HepG2 (cell line): ENCODE results near the gene TSGA10IP. TPM values are rescaled to one million over a fixed set of nuclear protein-coding genes. Genes with fewer than 3 reads are reported as not detected.
A peak's percentile ranks its signal among the peaks of the same experiment; 100 is the strongest.

Experiments
- ATF1 ChIP-seq: IDR thresholded peaks from 2 replicates; pipeline ENCODE4 v1.6.1; 2016; ENCODE audit warnings: mild to moderate bottlenecking, control low read depth
- CHD2 ChIP-seq: IDR thresholded peaks from 2 replicates; pipeline ENCODE4 v1.6.1; 2011; ENCODE audit warnings: low read depth, low read length, improper control_type of control experiment
- CHD4 ChIP-seq: fragments of 200-600 bp; sonication (generic); IDR thresholded peaks from 2 replicates; pipeline ENCODE4 v1.7.0; 2017; ENCODE audit warnings: mild to moderate bottlenecking, low read length, borderline replicate concordance
- FOXK1 ChIP-seq: sonication (generic); formaldehyde crosslinking; IDR thresholded peaks from 2 replicates; pipeline ENCODE4 v1.4.0; 2020; ENCODE audit warnings: low read depth, missing genetic modification reagents, borderline replicate concordance
- FOXK2 ChIP-seq: fragments of 450-650 bp; IDR thresholded peaks from 2 replicates; pipeline ENCODE4 v1.6.1; 2016
- FOXO1 ChIP-seq: sonication (generic); formaldehyde crosslinking; IDR thresholded peaks from 2 replicates; pipeline ENCODE4 v1.4.0; 2020; ENCODE audit warnings: missing genetic modification reagents
- HNF4G ChIP-seq, 2 experiments: sonication (generic) in 1 of 2; formaldehyde crosslinking in 1 of 2; IDR thresholded peaks; 2 replicates each; pipeline versions ENCODE4 v1.4.0 to v1.6.1; 2011 to 2020; ENCODE audit warnings: borderline replicate concordance in 2 of 2, low read depth in 2 of 2, mild to moderate bottlenecking in 2 of 2, low read length in 1 of 2, missing genetic modification reagents in 1 of 2, moderate library complexity in 1 of 2
- HOXA5 ChIP-seq: sonication (generic); formaldehyde crosslinking; IDR thresholded peaks from 2 replicates; pipeline ENCODE4 v1.4.0; 2020; ENCODE audit warnings: missing genetic modification reagents
- IRF2 ChIP-seq: IDR thresholded peaks from 2 replicates; pipeline ENCODE4 v1.6.1; 2018; ENCODE audit warnings: missing genetic modification reagents, missing compliant biosample characterization
- ISX ChIP-seq: sonication (generic); formaldehyde crosslinking; conservative IDR thresholded peaks from 2 replicates; pipeline ENCODE4 v1.5.0; 2020; ENCODE audit warnings: missing genetic modification reagents
- JARID2 ChIP-seq: sonication (generic); formaldehyde crosslinking; IDR thresholded peaks from 2 replicates; pipeline ENCODE4 v1.8.1; 2023; ENCODE audit warnings: missing genetic modification reagents, inconsistent platforms; ENCODE audit not compliant: insufficient replicate concordance
- KLF9 ChIP-seq: IDR thresholded peaks from 2 replicates; pipeline ENCODE4 v1.6.1; 2016; ENCODE audit warnings: low read depth
- MAZ ChIP-seq, 2 experiments: sonication (generic) in 1 of 2; formaldehyde crosslinking in 1 of 2; IDR thresholded peaks; 2 replicates each; pipeline versions ENCODE4 v1.5.0 to v1.6.1; 2012 to 2020; ENCODE audit warnings: low read depth in 2 of 2, mild to moderate bottlenecking in 2 of 2, borderline replicate concordance in 1 of 2, improper control_type of control experiment in 1 of 2, low read length in 1 of 2, missing genetic modification reagents in 1 of 2, moderate library complexity in 1 of 2
- NKX3-1 ChIP-seq: sonication (generic); formaldehyde crosslinking; IDR thresholded peaks from 2 replicates; pipeline ENCODE4 v1.5.0; 2020; ENCODE audit warnings: missing genetic modification reagents
- PITX1 ChIP-seq: sonication (generic); formaldehyde crosslinking; IDR thresholded peaks from 2 replicates; pipeline ENCODE4 v1.5.1; 2020; ENCODE audit warnings: mild to moderate bottlenecking, missing genetic modification reagents
- SCMH1 ChIP-seq: sonication (generic); formaldehyde crosslinking; IDR thresholded peaks from 2 replicates; pipeline ENCODE4 v1.9.0; 2021; ENCODE audit warnings: missing genetic modification reagents, mild to moderate bottlenecking, borderline replicate concordance
- SOX5 ChIP-seq: IDR thresholded peaks from 2 replicates; pipeline ENCODE4 v1.6.1; 2016; ENCODE audit warnings: borderline replicate concordance
- SUZ12 ChIP-seq: fragments of 150-350 bp; IDR thresholded peaks from 2 replicates; pipeline ENCODE4 v1.6.1; 2014; ENCODE audit warnings: low read depth, low read length
- THYN1 ChIP-seq: sonication (generic); formaldehyde crosslinking; IDR thresholded peaks from 2 replicates; pipeline ENCODE4 v1.8.1; 2023; ENCODE audit warnings: low read depth, mild to moderate bottlenecking, moderate library complexity, missing genetic modification reagents, borderline replicate concordance
- XRCC5 ChIP-seq: fragments of 200-400 bp; formaldehyde crosslinking; optimal IDR thresholded peaks from 2 replicates; pipeline ENCODE3; 2017; ENCODE audit warnings: mild to moderate bottlenecking, low read length
- ZBTB42 ChIP-seq: sonication (generic); formaldehyde crosslinking; IDR thresholded peaks from 2 replicates; pipeline ENCODE4 v1.5.0; 2020; ENCODE audit warnings: mild to moderate bottlenecking, missing genetic modification reagents
- ZBTB7A ChIP-seq: sonication (generic); formaldehyde crosslinking; IDR thresholded peaks from 2 replicates; pipeline ENCODE4 v1.8.0; 2022; ENCODE audit warnings: mild to moderate bottlenecking, missing genetic modification reagents
- ZBTB8A ChIP-seq: sonication (generic); formaldehyde crosslinking; IDR thresholded peaks from 2 replicates; pipeline ENCODE4 v1.4.0; 2020; ENCODE audit warnings: mild to moderate bottlenecking, low read depth, missing genetic modification reagents, borderline replicate concordance
- ZFP41 ChIP-seq: sonication (generic); formaldehyde crosslinking; IDR thresholded peaks from 2 replicates; pipeline ENCODE4 v1.4.0; 2020; ENCODE audit warnings: mild to moderate bottlenecking, missing genetic modification reagents, borderline replicate concordance
- ZNF468 ChIP-seq: sonication (generic); formaldehyde crosslinking; IDR thresholded peaks from 2 replicates; pipeline ENCODE4 v1.8.0; 2022; ENCODE audit warnings: mild to moderate bottlenecking, moderate library complexity, missing genetic modification reagents
- ZNF557 ChIP-seq: sonication (generic); formaldehyde crosslinking; IDR thresholded peaks from 2 replicates; pipeline ENCODE4 v1.4.0; 2020; ENCODE audit warnings: missing genetic modification reagents
- ZNF567 ChIP-seq: sonication (generic); formaldehyde crosslinking; IDR thresholded peaks from 2 replicates; pipeline ENCODE4 v1.8.1; 2023; ENCODE audit warnings: mild to moderate bottlenecking, missing genetic modification reagents, borderline replicate concordance
- ZNF572 ChIP-seq: sonication (generic); formaldehyde crosslinking; IDR thresholded peaks from 2 replicates; pipeline ENCODE4 v1.5.1; 2020; ENCODE audit warnings: mild to moderate bottlenecking, missing genetic modification reagents
- ZNF766 ChIP-seq: sonication (generic); formaldehyde crosslinking; IDR thresholded peaks from 2 replicates; pipeline ENCODE4 v1.5.0; 2020; ENCODE audit warnings: missing genetic modification reagents, borderline replicate concordance
- polyA plus RNA-seq, 8 experiments: library from polyadenylated mRNA; depleted of rRNA in 3 of 8; stranded (reverse) in 7 of 8; unstranded in 1 of 8; fragments of >200 nt; fragmentation: Illumina TruSeq in 4 of 8; extraction: Trizol in 4 of 8; gene quantifications; 2 replicates each; pipeline versions ENCODE4 v1.2.1 to v1.2.3, GENCODE V29; 2011 to 2016; ENCODE audit warnings: low read depth in 4 of 8, missing spikeins in 1 of 8, mixed read lengths in 1 of 8; ENCODE audit not compliant: insufficient read depth in 1 of 8
- total RNA-seq, 5 experiments: library from RNA; depleted of rRNA; stranded (reverse); fragments of >200 nt; fragmentation: Illumina TruSeq; extraction: Trizol; gene quantifications; 2 replicates each; pipeline ENCODE4 v1.2.3, GENCODE V29; 2016; ENCODE audit warnings: low read depth in 1 of 5
- TF ChIP-seq, protein P1 (sequence below): sonication (generic); formaldehyde crosslinking; IDR thresholded peaks from 2 replicates; pipeline ENCODE4 v1.5.0; 2020; ENCODE audit warnings: missing genetic modification reagents
- TF ChIP-seq, protein P2 (sequence below): IDR thresholded peaks from 2 replicates; pipeline ENCODE4 v1.6.1; 2016; ENCODE audit warnings: low read depth

The TSGA10IP gene
- total and polyA plus RNA-seq, 2 of the 13 experiments (the other 11 are each of a cell fraction or from before 2014, with no cell fraction given) = not detected

DNA sequence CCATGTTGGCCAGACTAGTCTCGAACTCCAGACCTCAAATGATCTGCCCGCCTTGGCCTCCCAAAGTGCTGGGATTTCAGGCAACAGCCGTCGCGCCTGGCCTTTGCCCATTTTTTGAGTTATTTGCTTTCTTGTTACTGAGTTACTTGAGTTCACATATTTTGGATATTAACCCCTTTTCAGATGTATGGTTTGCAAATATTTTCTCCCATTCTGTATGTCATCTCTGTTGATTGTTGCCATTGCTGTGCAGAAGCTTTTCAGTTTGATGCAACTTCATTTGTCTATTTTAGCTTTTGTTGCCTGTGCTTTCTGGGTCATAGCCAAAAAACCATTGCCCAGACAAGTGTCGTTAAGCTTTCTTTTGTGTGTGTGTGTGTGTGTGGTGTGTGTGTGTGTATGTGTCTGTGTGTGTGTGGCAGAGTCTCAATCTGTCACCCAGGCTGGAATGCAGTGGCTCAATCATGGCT, 6.8 kb downstream of the TSGA10IP start (continued):
- TF ChIP-seq ZNF557 = no peak
- TF ChIP-seq ATF1 (CRISPR knock-in tag) = no peak
- no peak for TF ChIP-seq ZBTB42 (CRISPR knock-in tag)
- TF ChIP-seq, protein P1, sequence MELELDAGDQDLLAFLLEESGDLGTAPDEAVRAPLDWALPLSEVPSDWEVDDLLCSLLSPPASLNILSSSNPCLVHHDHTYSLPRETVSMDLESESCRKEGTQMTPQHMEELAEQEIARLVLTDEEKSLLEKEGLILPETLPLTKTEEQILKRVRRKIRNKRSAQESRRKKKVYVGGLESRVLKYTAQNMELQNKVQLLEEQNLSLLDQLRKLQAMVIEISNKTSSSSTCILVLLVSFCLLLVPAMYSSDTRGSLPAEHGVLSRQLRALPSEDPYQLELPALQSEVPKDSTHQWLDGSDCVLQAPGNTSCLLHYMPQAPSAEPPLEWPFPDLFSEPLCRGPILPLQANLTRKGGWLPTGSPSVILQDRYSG (CRISPR knock-in tag) = no peak
- no peak for TF ChIP-seq SUZ12
- TF ChIP-seq ZNF567 (CRISPR knock-in tag) = no peak
- TF ChIP-seq FOXK2 = peak; percentile 51; the same call in 1 of the 2 replicates
- TF ChIP-seq KLF9 = no peak
- no peak; the same call in 1 of the 2 replicates for TF ChIP-seq FOXO1
- TF ChIP-seq SCMH1 = no peak
- peak; percentile 49; the same call in 1 of the 2 replicates for TF ChIP-seq SOX5 (CRISPR knock-in tag)
- TF ChIP-seq MAZ (IDR thresholded peaks at IDR 0.05; ENCODE audit: borderline replicate concordance, low read depth, low read length) = no peak
- TF ChIP-seq MAZ (CRISPR knock-in tag; IDR thresholded peaks at IDR 0.05; ENCODE audit: low read depth) = no peak
- TF ChIP-seq, protein P2, sequence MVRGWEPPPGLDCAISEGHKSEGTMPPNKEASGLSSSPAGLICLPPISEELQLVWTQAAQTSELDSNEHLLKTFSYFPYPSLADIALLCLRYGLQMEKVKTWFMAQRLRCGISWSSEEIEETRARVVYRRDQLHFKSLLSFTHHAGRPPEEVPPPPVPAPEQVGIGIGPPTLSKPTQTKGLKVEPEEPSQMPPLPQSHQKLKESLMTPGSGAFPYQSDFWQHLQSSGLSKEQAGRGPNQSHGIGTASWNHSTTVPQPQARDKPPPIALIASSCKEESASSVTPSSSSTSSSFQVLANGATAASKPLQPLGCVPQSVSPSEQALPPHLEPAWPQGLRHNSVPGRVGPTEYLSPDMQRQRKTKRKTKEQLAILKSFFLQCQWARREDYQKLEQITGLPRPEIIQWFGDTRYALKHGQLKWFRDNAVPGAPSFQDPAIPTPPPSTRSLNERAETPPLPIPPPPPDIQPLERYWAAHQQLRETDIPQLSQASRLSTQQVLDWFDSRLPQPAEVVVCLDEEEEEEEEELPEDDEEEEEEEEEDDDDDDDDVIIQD = no peak
- 0 out of 2 replicates have a peak, but pooled peaks have one; percentile 20 for TF ChIP-seq IRF2 (CRISPR knock-in tag)
- TF ChIP-seq NKX3-1 = no peak
- TF ChIP-seq ZNF572 (CRISPR knock-in tag) = no peak
- no peak for TF ChIP-seq ZBTB7A (CRISPR knock-in tag)
- no peak for TF ChIP-seq CHD2
- TF ChIP-seq ZNF766 (CRISPR knock-in tag) = no peak
- TF ChIP-seq PITX1 (CRISPR knock-in tag) = 0 out of 2 replicates have a peak, but pooled peaks have one; percentile 34
- peak; percentile 70; the same call in 1 of the 2 replicates for TF ChIP-seq CHD4
- no peak for TF ChIP-seq XRCC5
- TF ChIP-seq ZFP41 (CRISPR knock-in tag) = no peak
- TF ChIP-seq THYN1 (CRISPR knock-in tag) = no peak
- TF ChIP-seq ZBTB8A (CRISPR knock-in tag) = no peak
- TF ChIP-seq FOXK1 (CRISPR knock-in tag) = no peak
- TF ChIP-seq HOXA5 = no peak
- 0 out of 2 replicates have a peak, but pooled peaks have one; percentile 11 for TF ChIP-seq HNF4G (IDR thresholded peaks at IDR 0.05; ENCODE audit: borderline replicate concordance, low read depth, low read length)
- TF ChIP-seq HNF4G (CRISPR knock-in tag; IDR thresholded peaks at IDR 0.05; ENCODE audit: borderline replicate concordance, low read depth) = no peak
- TF ChIP-seq JARID2 = no peak
- TF ChIP-seq ISX (CRISPR knock-in tag) = no peak
- TF ChIP-seq ZNF468 = no peak
